ENCODE data around the gene GNPDA2.

GNPDA2 gene

DNA sequence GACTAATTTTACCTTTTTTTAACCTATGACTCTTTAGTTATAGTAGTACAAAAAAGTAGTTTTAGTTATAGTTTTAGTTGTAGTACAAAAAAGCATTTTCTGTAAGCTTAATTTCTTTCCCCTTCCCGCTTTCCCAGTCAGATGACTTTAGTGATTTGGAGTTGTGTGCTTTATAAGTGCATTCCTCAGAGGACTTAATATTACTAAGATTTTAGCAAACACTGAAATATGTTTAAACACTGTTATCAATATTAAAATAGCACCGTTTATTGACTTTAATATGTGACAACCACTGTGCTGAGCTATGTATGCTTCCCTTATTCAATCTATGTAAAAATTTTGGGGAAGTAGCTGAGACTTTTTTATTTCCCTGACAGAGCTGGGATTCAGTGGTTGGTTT is 25.3 kb downstream of the GNPDA2 start:
- Histone ChIP-seq H3K36me3 (replicated peaks in 1 of 2; ENCODE audit: control insufficient read depth in 2 of 2, insufficient read depth in 2 of 2, low read length in 2 of 2) (peaks cover 6 to 98% of the 10 kb centered on the region in 2 donors), H3K9ac (ENCODE audit: low read depth, low read length, poor library complexity) (no peak overlapping the region)
- WGBS, 2 donors (ENCODE audit: extremely low coverage in 2 of 2, insufficient read length in 2 of 2, insufficient replicate concordance in 1 of 2): no CpG with 5 or more reads among the region's 2 CpGs

DNA sequence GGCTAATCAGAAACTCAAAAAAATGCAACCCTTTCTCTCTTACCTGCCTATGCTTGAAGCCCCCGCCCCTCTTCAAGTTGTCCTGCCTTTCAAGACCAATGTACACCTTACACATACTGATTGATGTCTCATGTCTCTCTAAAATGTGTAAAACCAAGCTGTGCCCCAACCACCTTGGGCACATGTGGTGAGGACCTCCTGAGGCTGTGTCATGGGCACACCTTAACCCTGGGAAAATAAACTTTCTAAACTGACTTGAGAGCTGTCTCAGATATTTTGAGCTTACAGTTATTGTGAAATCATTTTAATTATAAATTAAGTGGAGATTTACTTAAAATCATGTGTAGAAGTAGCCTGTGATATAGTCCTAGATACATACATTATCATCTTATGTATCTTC is 25.9 kb downstream of the GNPDA2 start:
- H3K27me3 ChIP-seq (ENCODE audit: control insufficient read depth in 3 of 3, insufficient read depth in 3 of 3, low read depth in 1 of 3, low read length in 3 of 3): no peaks in the 10 kb centered on the region
- peaks cover 6 to 98% of the 10 kb centered on the region in 2 donors for H3K36me3 ChIP-seq (replicated peaks in 1 of 2; ENCODE audit: control insufficient read depth in 2 of 2, insufficient read depth in 2 of 2, low read length in 2 of 2)
- H3K27ac ChIP-seq (replicated peaks; ENCODE audit: low read length): no peak overlapping the region
- no peak overlapping the region for H3K14ac ChIP-seq (ENCODE audit: low read length)
- H2BK120ac ChIP-seq (ENCODE audit: low read depth, low read length): no peak overlapping the region
- H3K4ac ChIP-seq (ENCODE audit: low read length): no peak overlapping the region
- no peak overlapping the region for H3K9ac ChIP-seq (ENCODE audit: low read depth, low read length, poor library complexity)
- DNase-seq (ENCODE audit: low spot score): no peak
- H4K8ac ChIP-seq (ENCODE audit: low read depth, low read length): no peak overlapping the region
- no peak overlapping the region for H2AFZ ChIP-seq (ENCODE audit: low read length)
- no peak overlapping the region for H3K23ac ChIP-seq (ENCODE audit: low read depth, low read length, poor library complexity)
- H3K4me3 ChIP-seq (ENCODE audit: low read length in 2 of 2): no peak overlapping the region
- no peaks in the 10 kb centered on the region for H3K9me3 ChIP-seq (replicated peaks in 1 of 2; ENCODE audit: control insufficient read depth in 2 of 2, insufficient read depth in 1 of 2, low read depth in 1 of 2, low read length in 2 of 2)
- no peaks in the 10 kb centered on the region for H3K4me1 ChIP-seq (ENCODE audit: control insufficient read depth in 2 of 2, insufficient read depth in 1 of 2, low read depth in 1 of 2, low read length in 2 of 2)
- no peak overlapping the region for H2BK15ac ChIP-seq (ENCODE audit: low read length)
- no CpG with 5 or more reads among the region's 1 CpG for WGBS, 2 donors (ENCODE audit: extremely low coverage in 2 of 2, insufficient read length in 2 of 2, insufficient replicate concordance in 1 of 2)
- no peak overlapping the region for H2BK5ac ChIP-seq (ENCODE audit: low read length)
- no peak overlapping the region for H2BK12ac ChIP-seq (ENCODE audit: low read length)
- H2AK5ac ChIP-seq (ENCODE audit: low read depth, low read length): no peak overlapping the region
- no peaks in the 10 kb centered on the region for H3K79me1 ChIP-seq (ENCODE audit: low read depth, low read length)
- no peak overlapping the region for H3K4me2 ChIP-seq (ENCODE audit: insufficient read depth, low read length, poor library complexity, severe bottlenecking)
- H3K18ac ChIP-seq (ENCODE audit: low read length): no peak overlapping the region
- no peak overlapping the region for H4K91ac ChIP-seq (ENCODE audit: low read depth, low read length, poor library complexity)

More for the DNA sequence above, 25.3 kb downstream of the GNPDA2 start:
- H4K8ac ChIP-seq (ENCODE audit: low read depth, low read length): no peak overlapping the region
- H3K23ac ChIP-seq (ENCODE audit: low read depth, low read length, poor library complexity): no peak overlapping the region
- no peak overlapping the region for H2AFZ ChIP-seq (ENCODE audit: low read length)
- no peaks in the 10 kb centered on the region for H3K27me3 ChIP-seq (ENCODE audit: control insufficient read depth in 3 of 3, insufficient read depth in 3 of 3, low read depth in 1 of 3, low read length in 3 of 3)
- H2BK5ac ChIP-seq (ENCODE audit: low read length): no peak overlapping the region
- no peaks in the 10 kb centered on the region for H3K4me1 ChIP-seq (ENCODE audit: control insufficient read depth in 2 of 2, insufficient read depth in 1 of 2, low read depth in 1 of 2, low read length in 2 of 2)
- DNase-seq (ENCODE audit: low spot score): no peak
- H2AK5ac ChIP-seq (ENCODE audit: low read depth, low read length): no peak overlapping the region
- H2BK15ac ChIP-seq (ENCODE audit: low read length): no peak overlapping the region
- H2BK12ac ChIP-seq (ENCODE audit: low read length): no peak overlapping the region
- H2BK120ac ChIP-seq (ENCODE audit: low read depth, low read length): no peak overlapping the region
- H3K27ac ChIP-seq (replicated peaks; ENCODE audit: low read length): no peak overlapping the region
- H3K4ac ChIP-seq (ENCODE audit: low read length): no peak overlapping the region
- no peak overlapping the region for H3K14ac ChIP-seq (ENCODE audit: low read length)
- no peaks in the 10 kb centered on the region for H3K9me3 ChIP-seq (replicated peaks in 1 of 2; ENCODE audit: control insufficient read depth in 2 of 2, insufficient read depth in 1 of 2, low read depth in 1 of 2, low read length in 2 of 2)
- H3K18ac ChIP-seq (ENCODE audit: low read length): no peak overlapping the region
- H3K4me2 ChIP-seq (ENCODE audit: insufficient read depth, low read length, poor library complexity, severe bottlenecking): no peak overlapping the region
- H4K91ac ChIP-seq (ENCODE audit: low read depth, low read length, poor library complexity): no peak overlapping the region
- no peak overlapping the region for H3K4me3 ChIP-seq (ENCODE audit: low read length in 2 of 2)
- H3K79me1 ChIP-seq (ENCODE audit: low read depth, low read length): no peaks in the 10 kb centered on the region

DNA sequence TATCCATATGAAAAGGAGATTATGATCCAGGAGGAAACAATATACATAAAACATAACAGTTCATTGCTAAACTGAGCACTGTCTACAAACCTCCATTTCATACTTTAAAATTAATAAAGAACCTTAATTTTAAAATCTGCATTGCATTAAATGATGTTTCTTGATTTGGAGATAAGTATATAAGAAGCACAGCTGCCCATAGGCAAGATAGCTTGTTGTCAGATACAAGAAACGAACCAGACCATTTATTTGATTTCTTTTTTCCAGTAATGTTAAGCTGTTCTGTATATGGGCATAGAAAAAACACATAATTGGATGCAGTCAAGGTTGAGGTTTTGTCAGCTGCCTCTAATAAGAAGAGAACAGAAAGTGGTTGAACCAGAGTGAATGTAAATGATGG is 41.7 kb downstream of the GNPDA2 start:
- H3K4me1 ChIP-seq (ENCODE audit: control insufficient read depth in 2 of 2, insufficient read depth in 1 of 2, low read depth in 1 of 2, low read length in 2 of 2): no peaks in the 10 kb centered on the region
- no peak overlapping the region for H4K91ac ChIP-seq (ENCODE audit: low read depth, low read length, poor library complexity)
- H2BK120ac ChIP-seq (ENCODE audit: low read depth, low read length): no peak overlapping the region
- H3K18ac ChIP-seq (ENCODE audit: low read length): no peak overlapping the region
- H3K36me3 ChIP-seq (replicated peaks in 1 of 2; ENCODE audit: control insufficient read depth in 2 of 2, insufficient read depth in 2 of 2, low read length in 2 of 2): peaks cover 10 to 92% of the 10 kb centered on the region in 2 donors
- H3K23ac ChIP-seq (ENCODE audit: low read depth, low read length, poor library complexity): no peak overlapping the region
- H2BK12ac ChIP-seq (ENCODE audit: low read length): no peak overlapping the region
- H3K4me3 ChIP-seq (ENCODE audit: low read length in 2 of 2): no peak overlapping the region
- no peak overlapping the region for H2AFZ ChIP-seq (ENCODE audit: low read length)
- no peaks in the 10 kb centered on the region for H3K9me3 ChIP-seq (replicated peaks in 1 of 2; ENCODE audit: control insufficient read depth in 2 of 2, insufficient read depth in 1 of 2, low read depth in 1 of 2, low read length in 2 of 2)
- no peak overlapping the region for H3K4me2 ChIP-seq (ENCODE audit: insufficient read depth, low read length, poor library complexity, severe bottlenecking)
- WGBS, 2 donors (ENCODE audit: extremely low coverage in 2 of 2, insufficient read length in 2 of 2, insufficient replicate concordance in 1 of 2): no CpG with 5 or more reads among the region's 1 CpG
- no peak overlapping the region for H2AK5ac ChIP-seq (ENCODE audit: low read depth, low read length)
- no peak overlapping the region for H3K27ac ChIP-seq (replicated peaks; ENCODE audit: low read length)
- no peak for DNase-seq (ENCODE audit: low spot score)
- H3K4ac ChIP-seq (ENCODE audit: low read length): no peak overlapping the region
- no peak overlapping the region for H2BK15ac ChIP-seq (ENCODE audit: low read length)
- no peak overlapping the region for H3K9ac ChIP-seq (ENCODE audit: low read depth, low read length, poor library complexity)
- H2BK5ac ChIP-seq (ENCODE audit: low read length): no peak overlapping the region
- H3K27me3 ChIP-seq (ENCODE audit: control insufficient read depth in 3 of 3, insufficient read depth in 3 of 3, low read depth in 1 of 3, low read length in 3 of 3): no peaks in the 10 kb centered on the region
- H3K14ac ChIP-seq (ENCODE audit: low read length): no peak overlapping the region
- no peaks in the 10 kb centered on the region for H3K79me1 ChIP-seq (ENCODE audit: low read depth, low read length)
- H4K8ac ChIP-seq (ENCODE audit: low read depth, low read length): no peak overlapping the region

DNA sequence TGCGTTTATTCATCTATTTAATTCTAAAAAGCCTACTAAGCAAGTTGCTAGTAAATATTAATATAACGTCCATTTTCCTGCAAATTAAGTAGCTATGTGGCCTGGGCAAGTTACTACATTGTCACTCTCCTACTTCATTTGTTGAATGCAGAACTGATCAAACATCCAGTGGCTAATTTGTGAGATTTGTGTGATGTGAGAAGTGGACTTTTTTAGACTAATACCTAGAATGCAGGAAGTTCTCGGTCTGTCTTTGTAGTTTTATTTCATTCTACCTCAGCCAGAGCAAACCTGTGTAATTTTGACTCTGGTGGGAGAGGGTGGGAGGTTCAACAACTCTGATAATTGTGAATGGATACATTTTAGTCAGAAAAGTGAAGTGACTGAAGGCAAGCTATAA is 47.3 kb downstream of the GNPDA2 start:
- H3K18ac ChIP-seq (ENCODE audit: low read length): no peak overlapping the region
- H3K79me1 ChIP-seq (ENCODE audit: low read depth, low read length): no peaks in the 10 kb centered on the region
- peaks cover 2 to 36% of the 10 kb centered on the region in 2 donors for H3K36me3 ChIP-seq (replicated peaks in 1 of 2; ENCODE audit: control insufficient read depth in 2 of 2, insufficient read depth in 2 of 2, low read length in 2 of 2)
- H3K4me2 ChIP-seq (ENCODE audit: insufficient read depth, low read length, poor library complexity, severe bottlenecking): peak overlapping the region; percentile 71
- H3K4me1 ChIP-seq (ENCODE audit: control insufficient read depth in 2 of 2, insufficient read depth in 1 of 2, low read depth in 1 of 2, low read length in 2 of 2): no peaks in the 10 kb centered on the region
- H3K9ac ChIP-seq (ENCODE audit: low read depth, low read length, poor library complexity): no peak overlapping the region
- peak overlapping the region; percentile 60 to 87 for H3K4me3 ChIP-seq (ENCODE audit: low read length in 2 of 2)
- no peak overlapping the region for H3K14ac ChIP-seq (ENCODE audit: low read length)
- H2BK5ac ChIP-seq (ENCODE audit: low read length): no peak overlapping the region
- H3K23ac ChIP-seq (ENCODE audit: low read depth, low read length, poor library complexity): no peak overlapping the region
- no peak overlapping the region for H3K4ac ChIP-seq (ENCODE audit: low read length)
- H2BK12ac ChIP-seq (ENCODE audit: low read length): no peak overlapping the region
- H4K8ac ChIP-seq (ENCODE audit: low read depth, low read length): no peak overlapping the region
- no peak overlapping the region for H2BK15ac ChIP-seq (ENCODE audit: low read length)
- H3K27me3 ChIP-seq (ENCODE audit: control insufficient read depth in 3 of 3, insufficient read depth in 3 of 3, low read depth in 1 of 3, low read length in 3 of 3): no peaks in the 10 kb centered on the region
- H2BK120ac ChIP-seq (ENCODE audit: low read depth, low read length): no peak overlapping the region
- no CpG with 5 or more reads among the region's 3 CpGs for WGBS, 2 donors (ENCODE audit: extremely low coverage in 2 of 2, insufficient read length in 2 of 2, insufficient replicate concordance in 1 of 2)
- no peak overlapping the region for H4K91ac ChIP-seq (ENCODE audit: low read depth, low read length, poor library complexity)
- H3K27ac ChIP-seq (replicated peaks; ENCODE audit: low read length): no peak overlapping the region
- no peak overlapping the region for H2AK5ac ChIP-seq (ENCODE audit: low read depth, low read length)
- no peak for DNase-seq (ENCODE audit: low spot score)
- peak overlapping the region; percentile 91 for H2AFZ ChIP-seq (ENCODE audit: low read length)
- no peaks in the 10 kb centered on the region for H3K9me3 ChIP-seq (replicated peaks in 1 of 2; ENCODE audit: control insufficient read depth in 2 of 2, insufficient read depth in 1 of 2, low read depth in 1 of 2, low read length in 2 of 2)
